Activated naive CD8-positive, alpha-beta T cell treated with anti-CD3 and anti-CD28 coated beads, Interleukin-2, amount 50 U/mL, for 16 hours (primary cell): ENCODE data around the gene DLGAP5.

ENCODE experiments used
- DNase-seq: peaks from one replicate; pipeline ENCODE4 v3.0.0-alpha.2; 2020; ENCODE audit warnings: low read depth, low spot score

DLGAP5 gene

GRCh38 chr14:55129428-55130195, 61.8 kb downstream of the DLGAP5 start:
- no peak for DNase-seq

DNA sequence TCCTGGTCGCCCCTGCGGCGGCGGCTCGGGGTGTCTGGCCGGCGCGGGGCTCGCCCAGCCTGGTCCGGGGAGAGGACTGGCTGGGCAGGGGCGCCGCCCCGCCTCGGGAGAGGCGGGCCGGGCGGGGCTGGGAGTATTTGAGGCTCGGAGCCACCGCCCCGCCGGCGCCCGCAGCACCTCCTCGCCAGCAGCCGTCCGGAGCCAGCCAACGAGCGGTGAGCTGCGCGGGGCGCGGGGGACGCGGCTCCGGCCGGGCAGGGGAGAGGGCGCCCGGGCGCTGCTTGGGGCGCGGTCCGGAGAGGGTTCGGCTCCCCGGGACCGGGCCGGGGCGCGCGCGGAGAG, 62.3 kb downstream of the DLGAP5 start, which contains the start of gene LGALS3:
LGALS3 (plus strand) TSS at position 167 of the 342 bp plus-strand sequence. CDS start 8,122 bp downstream, outside the sequence.
- DNase-seq: no peak

DNA sequence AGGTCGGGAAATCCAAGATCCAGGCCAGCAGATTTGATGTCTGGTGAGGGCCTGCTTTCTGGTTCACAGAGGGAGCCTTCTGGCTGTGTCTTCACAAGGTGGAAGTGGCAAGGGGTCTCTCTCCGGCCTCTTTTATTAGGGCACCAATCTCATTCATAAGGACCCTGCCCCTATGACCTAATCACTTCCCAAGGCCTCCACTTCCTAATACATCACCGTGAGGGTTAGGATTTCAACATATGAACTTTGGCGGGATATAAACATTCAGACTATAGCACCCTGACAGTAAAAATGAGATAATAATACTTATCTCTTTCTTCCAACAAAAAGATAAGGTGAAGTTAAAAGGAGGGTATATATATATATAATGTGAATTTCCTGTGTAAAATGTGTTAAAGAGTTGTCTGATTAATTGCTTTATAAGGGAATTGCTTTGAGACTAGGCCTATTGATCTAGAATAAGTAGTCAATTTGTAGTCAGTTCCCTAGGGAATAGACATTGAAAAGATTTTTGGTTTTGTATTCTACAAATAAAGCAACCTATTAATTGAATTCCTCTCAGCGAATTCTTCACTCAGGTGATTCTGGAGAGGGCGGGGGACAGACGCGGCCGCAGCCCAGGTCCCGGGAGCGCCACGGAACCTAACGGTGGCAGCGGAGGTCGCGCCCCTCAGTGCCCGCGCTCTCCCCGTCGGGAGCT, 62.8 kb downstream of the DLGAP5 start:
- no peak for DNase-seq

- no peak for DNase-seq
These were observed 63.9 kb downstream of the DLGAP5 start for GRCh38 chr14:55127460-55127951.

DNA sequence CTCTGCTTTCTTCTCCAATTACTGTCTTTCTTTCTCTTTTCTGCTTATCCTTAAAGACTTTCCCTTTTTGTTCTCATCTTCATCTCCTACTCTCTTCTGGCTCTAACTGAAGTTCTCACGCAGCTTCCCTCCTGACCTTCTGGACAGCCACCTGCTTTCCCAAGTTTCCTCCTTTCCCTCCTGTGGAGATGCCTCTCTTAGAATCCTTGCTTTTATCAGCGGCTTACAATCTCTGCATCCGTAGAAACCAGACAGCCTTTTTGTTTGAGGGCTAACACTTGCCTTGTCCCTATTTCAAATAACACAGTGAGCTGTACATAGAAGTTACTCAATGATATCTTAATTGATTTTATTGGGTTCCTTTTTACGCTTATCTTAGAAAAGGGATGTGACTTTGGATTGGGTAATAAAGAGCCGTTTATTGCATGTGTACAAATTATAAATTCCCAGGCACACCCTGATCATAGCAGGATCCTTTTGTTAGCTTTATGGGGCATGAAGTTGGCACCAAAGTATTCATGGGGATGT, 64.4 kb downstream of the DLGAP5 start:
- DNase-seq: no peak

DNA sequence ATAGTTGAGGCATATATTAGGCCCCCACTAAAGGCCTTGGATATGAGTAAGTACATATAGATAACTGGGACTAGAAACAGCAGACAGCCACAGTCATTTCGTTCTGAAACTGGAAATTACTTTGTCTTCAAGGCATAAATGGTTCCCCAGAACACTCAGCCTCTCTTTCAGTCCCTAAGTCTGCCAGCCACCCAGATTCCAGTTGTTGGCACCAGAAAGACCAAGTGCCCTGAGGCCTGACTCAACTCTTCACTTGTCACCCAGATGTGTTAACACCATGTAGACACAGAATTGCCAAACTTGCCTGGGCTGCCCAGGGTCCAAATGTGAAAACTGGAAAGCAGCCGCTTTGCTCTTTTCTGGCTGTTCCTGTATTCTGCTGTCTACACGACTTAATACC, 65.4 kb downstream of the DLGAP5 start:
- no peak for DNase-seq

GRCh38 chr14:55125403-55125802, 66.0 kb downstream of the DLGAP5 start:
- DNase-seq: no peak

DNA sequence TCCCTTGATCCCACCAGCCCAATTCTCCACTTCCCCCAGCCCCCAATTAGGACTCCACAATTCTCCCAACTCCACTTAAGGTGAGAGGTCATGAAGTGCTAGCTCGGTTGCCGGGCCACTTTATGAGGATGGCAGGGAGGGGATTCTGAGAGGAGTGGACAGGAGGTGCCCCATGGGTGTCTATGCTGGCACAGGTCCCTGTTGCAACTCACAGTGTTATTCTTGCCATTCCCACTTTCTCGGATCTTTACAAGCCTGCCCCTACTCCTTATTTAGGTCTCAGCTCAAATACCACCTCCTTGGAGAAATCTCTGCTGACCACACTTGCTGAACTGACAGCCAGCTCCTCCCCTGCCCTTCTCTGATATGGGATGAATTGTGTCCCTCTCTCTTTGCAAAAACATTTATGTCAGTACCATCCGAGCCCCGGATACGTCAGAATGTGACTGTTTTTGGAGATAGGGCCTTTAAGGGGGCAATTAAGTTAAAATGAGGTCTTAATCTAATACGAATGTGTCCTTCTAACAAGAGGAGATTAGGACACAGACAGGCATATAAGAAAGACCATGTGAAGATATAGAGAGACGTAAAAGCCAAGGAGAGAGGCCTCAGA, 66.5 kb downstream of the DLGAP5 start:
- DNase-seq: no peak

GRCh38 chr14:55123852-55124639, 67.3 kb downstream of the DLGAP5 start:
- no peak for DNase-seq

DNA sequence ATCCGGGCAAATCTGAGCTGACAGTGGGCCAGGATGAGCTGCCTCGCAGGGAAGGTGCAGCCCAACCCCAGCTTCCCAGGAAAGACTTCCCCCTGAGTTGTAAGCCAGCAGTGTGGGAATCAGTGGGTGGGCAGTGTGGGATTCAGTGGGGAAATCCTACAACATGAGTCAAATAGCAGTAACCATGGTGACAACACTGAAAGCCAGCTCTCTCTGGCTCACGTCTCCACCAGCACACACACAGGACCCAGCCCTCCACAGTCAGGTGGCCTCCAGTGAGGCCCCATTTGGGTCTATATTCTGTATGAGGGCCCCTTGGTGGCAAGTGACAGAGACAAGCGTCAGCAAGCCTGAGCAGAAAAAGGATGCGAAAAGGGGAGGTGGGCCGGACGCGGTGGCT, 68.3 kb downstream of the DLGAP5 start:
- no peak for DNase-seq

GRCh38 chr14:55122440-55122986, 68.9 kb downstream of the DLGAP5 start:
- no peak for DNase-seq

DNA sequence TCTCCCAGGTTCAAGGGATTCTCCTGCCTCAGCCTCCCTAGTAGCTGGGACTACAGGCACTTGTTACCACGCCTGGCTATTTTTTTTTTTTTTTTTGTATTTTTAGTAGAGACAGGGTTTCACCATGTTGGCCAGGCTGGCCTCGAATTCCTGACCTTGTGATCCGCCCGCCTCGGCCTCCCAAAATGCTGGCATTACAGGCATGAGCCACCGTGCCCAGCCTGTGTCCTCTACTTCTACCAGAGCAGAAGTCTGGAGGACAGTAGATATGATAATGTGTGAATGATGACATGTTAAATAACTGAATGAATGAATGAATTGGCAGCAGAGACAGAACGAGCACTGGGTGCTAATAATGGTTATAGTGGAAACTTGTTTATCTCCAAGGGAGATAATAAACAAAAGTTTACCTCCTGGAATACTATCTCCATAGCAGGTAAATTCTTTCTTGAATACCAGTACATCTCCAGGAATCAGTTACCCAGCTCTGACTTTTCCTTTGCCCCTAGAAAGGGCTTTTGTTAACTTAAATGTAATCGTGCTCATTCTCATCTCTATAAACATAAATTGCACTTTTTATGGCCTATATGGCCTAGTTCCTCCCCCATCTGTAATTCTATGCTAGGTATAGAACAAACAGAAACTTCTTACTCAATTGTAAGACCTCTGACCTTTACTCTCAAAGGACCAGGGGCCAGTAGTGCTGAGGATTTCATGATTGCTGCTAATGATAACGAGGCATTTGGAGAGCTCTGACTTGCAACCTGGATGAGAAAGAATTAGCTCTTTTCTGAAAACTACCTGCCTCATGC, 69.6 kb downstream of the DLGAP5 start:
- DNase-seq: no peak

- DNase-seq: no peak
These were observed 70.6 kb downstream of the DLGAP5 start for GRCh38 chr14:55120571-55121495.

DNA sequence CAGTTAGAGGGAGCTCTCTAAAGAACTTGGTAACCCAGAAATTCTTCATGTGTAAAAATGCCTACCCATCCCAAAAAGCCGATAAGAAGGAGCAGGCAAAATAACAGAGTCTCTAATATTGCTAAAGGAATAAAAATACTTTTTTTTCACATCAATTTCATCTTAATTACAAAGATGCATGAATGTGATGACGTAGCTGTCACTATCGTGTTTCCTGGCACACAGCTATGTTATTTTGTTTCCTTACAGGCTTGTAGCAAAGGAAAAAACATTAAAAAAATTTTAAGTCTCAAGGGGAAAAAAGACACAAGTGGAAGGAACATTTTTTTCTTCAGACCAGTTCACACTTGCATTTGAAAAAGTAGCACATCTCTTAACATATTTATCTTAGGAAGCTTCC, 72.6 kb downstream of the DLGAP5 start:
- no peak for DNase-seq

DNA sequence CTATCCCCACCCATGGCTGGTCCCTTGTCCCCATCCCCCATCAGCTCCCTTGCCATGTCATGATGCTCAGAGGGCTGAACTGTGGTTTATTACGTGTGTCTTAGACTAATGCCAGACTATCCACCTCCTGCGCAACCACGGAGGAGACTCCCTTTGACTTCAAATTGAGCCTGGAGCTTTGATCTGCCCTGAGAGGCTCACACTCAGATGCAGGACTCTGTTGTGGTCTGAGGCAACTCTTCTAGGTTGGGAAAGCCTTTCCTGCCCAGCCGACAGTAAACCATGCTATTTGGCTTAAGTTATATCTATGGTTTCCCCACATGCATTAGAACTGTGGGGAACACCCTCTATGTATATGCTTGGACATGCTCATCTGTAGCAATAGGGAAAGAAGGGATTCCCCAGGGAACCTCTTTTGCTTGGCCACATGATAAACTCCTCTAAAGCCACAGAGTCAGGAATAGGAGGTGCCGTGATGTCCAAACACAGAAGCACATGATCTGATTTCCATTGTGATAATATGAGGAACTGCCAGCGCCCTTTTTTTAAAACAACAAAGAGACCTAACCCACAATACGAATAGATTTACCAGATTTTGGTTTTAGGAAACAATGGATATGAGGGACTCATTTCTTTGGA, 73.5 kb downstream of the DLGAP5 start:
- DNase-seq: no peak

GRCh38 chr14:55116246-55117030, 74.9 kb downstream of the DLGAP5 start:
- DNase-seq: no peak

- no peak for DNase-seq
These were observed 75.5 kb downstream of the DLGAP5 start for GRCh38 chr14:55115861-55116245.

DNA sequence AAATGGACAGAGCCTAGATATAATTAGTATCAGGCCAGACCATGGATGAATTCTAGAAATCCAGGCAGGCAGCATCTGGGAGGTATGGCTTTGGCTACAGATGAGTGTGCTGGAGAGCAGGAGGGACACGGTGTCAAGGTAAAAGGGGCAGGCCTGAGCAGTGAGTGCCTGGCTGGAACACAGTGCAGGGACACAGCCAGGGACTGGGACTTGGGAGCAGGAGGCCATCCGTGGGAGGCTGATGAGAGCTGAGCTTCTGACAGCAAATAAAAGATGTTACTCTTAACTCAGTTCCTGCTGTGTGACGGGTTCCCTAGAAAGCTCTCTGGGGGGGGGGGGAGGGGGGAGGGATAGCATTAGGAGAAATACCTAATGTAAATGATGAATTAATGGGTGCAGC, 75.9 kb downstream of the DLGAP5 start:
- DNase-seq: no peak
